ENCODE results near the gene DDX52.

The DDX52 gene

DNA sequence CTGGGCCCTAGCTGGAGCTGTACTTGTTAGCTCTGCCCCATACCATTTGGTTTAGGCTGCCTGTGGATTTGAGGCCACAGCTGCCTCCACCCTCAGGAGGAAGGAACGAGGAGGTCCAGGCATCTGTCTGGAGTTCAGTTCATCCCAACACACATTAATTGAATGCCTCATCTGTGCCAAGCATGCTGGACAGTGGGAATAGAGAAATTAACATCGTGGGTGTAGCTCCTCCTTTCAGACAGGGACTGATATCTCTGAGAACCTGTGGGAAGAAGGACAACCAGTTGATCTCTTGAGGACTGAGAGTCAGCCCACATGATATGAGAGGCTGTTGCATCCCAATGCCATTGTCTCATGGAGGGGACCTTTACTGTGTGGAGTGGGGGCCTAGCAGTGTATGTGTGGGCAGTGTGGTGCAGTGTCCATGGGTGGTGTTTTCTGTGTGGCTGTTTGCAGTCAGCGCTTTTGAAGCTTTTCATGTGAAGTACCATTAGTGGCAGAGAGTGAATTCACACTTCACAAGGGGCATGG, 29.4 kb upstream of the DDX52 start:
- Histone ChIP-seq H3K36me3 (no peaks in the 10 kb centered on the region), H3K27ac (no peak overlapping the region), H3K9me3 (no peaks in the 10 kb centered on the region), H3K4me1 (no peaks in the 10 kb centered on the region), H3K4me3 (no peak overlapping the region), H3K27me3 (peaks cover 0 to 14% of the 10 kb centered on the region in 2 donors)
- intact Hi-C loops (cut with DNase I; ENCODE audit: low total_unique reads) = no loop called here
- no peak for DNase-seq
- TF ChIP-seq, protein P1, sequence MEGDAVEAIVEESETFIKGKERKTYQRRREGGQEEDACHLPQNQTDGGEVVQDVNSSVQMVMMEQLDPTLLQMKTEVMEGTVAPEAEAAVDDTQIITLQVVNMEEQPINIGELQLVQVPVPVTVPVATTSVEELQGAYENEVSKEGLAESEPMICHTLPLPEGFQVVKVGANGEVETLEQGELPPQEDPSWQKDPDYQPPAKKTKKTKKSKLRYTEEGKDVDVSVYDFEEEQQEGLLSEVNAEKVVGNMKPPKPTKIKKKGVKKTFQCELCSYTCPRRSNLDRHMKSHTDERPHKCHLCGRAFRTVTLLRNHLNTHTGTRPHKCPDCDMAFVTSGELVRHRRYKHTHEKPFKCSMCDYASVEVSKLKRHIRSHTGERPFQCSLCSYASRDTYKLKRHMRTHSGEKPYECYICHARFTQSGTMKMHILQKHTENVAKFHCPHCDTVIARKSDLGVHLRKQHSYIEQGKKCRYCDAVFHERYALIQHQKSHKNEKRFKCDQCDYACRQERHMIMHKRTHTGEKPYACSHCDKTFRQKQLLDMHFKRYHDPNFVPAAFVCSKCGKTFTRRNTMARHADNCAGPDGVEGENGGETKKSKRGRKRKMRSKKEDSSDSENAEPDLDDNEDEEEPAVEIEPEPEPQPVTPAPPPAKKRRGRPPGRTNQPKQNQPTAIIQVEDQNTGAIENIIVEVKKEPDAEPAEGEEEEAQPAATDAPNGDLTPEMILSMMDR (IDR thresholded peaks at IDR 0.05) = no peak

DNA sequence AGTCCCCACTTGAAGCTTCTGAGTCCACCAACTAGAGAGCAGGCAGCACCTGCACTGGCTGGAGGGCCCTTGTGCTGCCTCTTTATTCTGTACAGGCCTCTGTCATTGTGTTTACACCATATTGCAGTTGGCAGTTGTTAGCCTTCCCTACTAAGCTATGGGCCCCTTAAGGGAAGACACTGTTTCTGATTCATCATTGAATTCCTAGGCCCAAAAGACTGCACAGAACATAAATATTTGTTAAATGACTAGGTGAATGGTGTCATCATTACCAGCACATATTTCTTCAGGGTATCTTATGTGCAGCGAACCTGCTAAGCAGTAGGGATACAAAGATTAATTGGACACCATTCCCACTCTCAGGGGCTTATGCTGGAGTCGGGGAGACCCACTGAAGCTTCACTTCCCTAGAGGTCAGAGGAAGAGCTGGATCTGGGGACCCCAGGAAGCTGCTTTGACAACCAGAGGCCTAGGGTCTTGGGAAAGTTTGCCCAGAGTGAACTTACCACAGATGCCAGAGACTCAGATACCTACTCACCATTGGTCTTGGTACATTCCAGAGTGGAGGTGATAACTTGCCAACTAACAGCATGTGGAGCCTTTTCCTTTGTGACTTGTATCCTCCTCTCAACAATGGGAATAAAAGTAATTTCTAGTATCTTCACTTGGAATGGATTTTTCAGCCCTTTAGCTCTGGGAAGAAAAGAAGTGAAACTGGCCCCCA, 28.7 kb upstream of the DDX52 start:
- TF ChIP-seq, protein P1 (IDR thresholded peaks at IDR 0.05) = no peak
- H3K4me3 ChIP-seq = no peak overlapping the region
- H3K27me3 ChIP-seq = peaks cover 0 to 10% of the 10 kb centered on the region in 2 donors
- no peaks in the 10 kb centered on the region for H3K4me1 ChIP-seq
- H3K27ac ChIP-seq = no peak overlapping the region
- no peaks in the 10 kb centered on the region for H3K9me3 ChIP-seq
- H3K36me3 ChIP-seq = no peaks in the 10 kb centered on the region
- intact Hi-C loops (cut with DNase I; ENCODE audit: low total_unique reads) = no loop called here
- DNase-seq = no peak

DNA sequence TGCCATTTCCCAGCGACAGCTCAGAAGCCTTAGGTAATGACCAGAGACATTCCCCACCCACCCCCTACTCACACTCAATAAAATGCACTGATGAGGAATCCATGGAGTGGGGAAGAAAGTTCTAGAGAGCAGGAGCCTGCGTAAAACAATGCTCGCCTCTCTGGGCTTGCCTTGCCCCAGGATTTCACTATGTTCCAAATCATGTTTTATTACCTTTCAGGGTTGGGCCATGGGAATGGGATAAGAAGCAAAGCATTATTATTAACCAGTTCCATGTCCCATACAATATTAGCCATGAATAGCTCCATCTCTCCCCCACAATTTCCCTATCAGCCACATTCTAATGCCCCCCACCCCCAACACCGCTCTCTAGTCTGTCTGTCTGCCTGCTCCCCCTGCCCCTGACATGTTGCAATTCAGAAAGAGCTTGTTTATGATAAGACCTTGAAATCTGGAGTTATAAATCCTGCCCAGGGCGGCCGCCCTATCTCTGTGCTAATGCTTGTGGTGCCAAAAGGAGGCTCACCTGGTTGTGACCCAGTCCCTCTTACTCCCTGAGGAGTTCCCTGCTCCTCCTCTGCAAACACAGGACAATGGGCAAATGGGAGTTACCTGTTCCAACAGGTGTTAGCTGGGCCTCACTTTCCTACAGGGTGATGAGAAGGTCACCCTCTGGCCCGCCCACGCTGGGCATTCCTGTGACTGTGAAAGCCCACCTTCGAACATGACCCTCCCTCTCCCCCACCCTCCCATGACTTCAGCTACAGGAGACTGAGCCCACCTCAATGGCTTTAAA, 28.0 kb upstream of the DDX52 start:
- H3K27me3 ChIP-seq = peaks cover 0 to 4% of the 10 kb centered on the region in 2 donors

DNA sequence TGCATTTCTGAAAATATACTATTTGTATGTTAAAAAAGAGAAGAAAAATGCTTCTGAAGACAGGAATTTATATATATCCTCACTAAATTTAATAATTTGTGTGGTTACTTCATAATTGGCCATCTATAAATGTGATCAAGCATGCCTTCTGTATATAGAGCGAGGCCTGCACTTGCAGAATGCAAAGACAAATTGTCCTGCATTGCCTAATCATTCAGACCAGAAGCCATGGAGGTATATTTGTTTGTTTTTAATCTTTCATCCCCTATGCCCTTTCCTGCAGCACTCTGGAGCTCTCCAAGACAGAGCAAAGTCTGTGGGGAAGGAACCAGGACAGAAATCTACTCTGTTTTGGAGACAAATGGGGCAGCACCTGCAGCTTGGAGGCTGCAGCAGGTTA, 23.8 kb upstream of the DDX52 start:
- Histone ChIP-seq H3K27ac (no peak overlapping the region), H3K27me3 (no peaks in the 10 kb centered on the region), H3K4me1 (no peaks in the 10 kb centered on the region), H3K9me3 (no peaks in the 10 kb centered on the region), H3K4me3 (no peak overlapping the region), H3K36me3 (no peaks in the 10 kb centered on the region)
- TF ChIP-seq, protein P1 (IDR thresholded peaks at IDR 0.05) = no peak
- intact Hi-C loops (cut with DNase I; ENCODE audit: low total_unique reads) = no loop called here
- DNase-seq = no peak

More for the DNA sequence above, 28.0 kb upstream of the DDX52 start:
- H3K27ac ChIP-seq = no peak overlapping the region
- no peaks in the 10 kb centered on the region for H3K4me1 ChIP-seq
- no peaks in the 10 kb centered on the region for H3K36me3 ChIP-seq
- no peak overlapping the region for H3K4me3 ChIP-seq
- intact Hi-C loops (cut with DNase I; ENCODE audit: low total_unique reads) = no loop called here
- no peaks in the 10 kb centered on the region for H3K9me3 ChIP-seq
- DNase-seq = no peak
- TF ChIP-seq, protein P1 (IDR thresholded peaks at IDR 0.05) = no peak

DNA sequence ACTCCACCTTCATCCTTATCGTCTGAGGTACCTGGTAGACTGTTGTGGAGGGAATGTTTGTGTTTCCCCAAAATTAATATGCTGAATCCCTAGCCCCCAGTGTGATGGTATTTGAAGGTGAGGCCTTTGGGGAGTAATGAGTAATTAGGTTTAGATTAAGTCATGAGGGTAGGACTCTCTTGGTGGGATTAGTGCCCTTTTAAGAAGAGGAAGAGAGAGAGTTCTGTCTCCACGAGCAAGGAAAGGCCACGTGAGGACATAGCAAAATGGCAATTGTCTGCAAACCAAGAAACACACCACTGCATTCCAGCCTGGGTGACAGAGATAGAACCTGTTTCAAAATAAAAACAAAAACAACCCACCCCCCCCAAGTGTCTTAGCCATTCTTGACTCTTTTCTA, 21.0 kb upstream of the DDX52 start:
- TF ChIP-seq, protein P1 (IDR thresholded peaks at IDR 0.05) = no peak
- H3K36me3 ChIP-seq = no peaks in the 10 kb centered on the region
- H3K4me3 ChIP-seq = no peak overlapping the region
- no peaks in the 10 kb centered on the region for H3K9me3 ChIP-seq
- DNase-seq = no peak
- no peak overlapping the region for H3K27ac ChIP-seq
- intact Hi-C loops (cut with DNase I; ENCODE audit: low total_unique reads) = no loop called here
- H3K4me1 ChIP-seq = no peaks in the 10 kb centered on the region
- H3K27me3 ChIP-seq = no peaks in the 10 kb centered on the region
